Astrocyte (in vitro differentiated cells and primary cell): Measurements from ENCODE around the gene PAFAH1B2. TPM values are rescaled to one million over a fixed set of nuclear protein-coding genes. Genes with fewer than 3 reads are reported as not detected.

Experiments
- DNase-seq: peaks from one replicate; pipeline ENCODE4 v3.0.0-alpha.2; 2010; ENCODE audit warnings: low read depth
- FAIRE-seq: peaks from 2 replicates; lab custom pipeline; 2011; peaks lifted over from hg19 to GRCh38; lab: Jason Lieb, UNC
- H2AFZ ChIP-seq: 2 replicates; pipeline ENCODE4 v1.6.0; 2012; ENCODE audit warnings: low read depth, low read length, inconsistent platforms
- H3K27ac ChIP-seq: 2 replicates; pipeline ENCODE4 v1.5.1; 2011; ENCODE audit warnings: low read depth, low read length, inconsistent platforms
- H3K27me3 ChIP-seq: 2 replicates; pipeline ENCODE4 v1.6.0; 2011; ENCODE audit warnings: low read length, inconsistent platforms; ENCODE audit not compliant: insufficient read depth
- H3K36me3 ChIP-seq: 2 replicates; pipeline ENCODE4 v1.5.1; 2011; ENCODE audit warnings: low read length, inconsistent platforms; ENCODE audit not compliant: insufficient read depth
- H3K4me1 ChIP-seq: 2 replicates; pipeline ENCODE4 v1.5.1; 2011; ENCODE audit warnings: low read length, inconsistent platforms; ENCODE audit not compliant: insufficient read depth
- H3K4me2 ChIP-seq: 2 replicates; pipeline ENCODE4 v1.6.0; 2012; ENCODE audit warnings: low read length, inconsistent platforms
- H3K4me3 ChIP-seq: 2 replicates; pipeline ENCODE4 v1.5.1; 2011; ENCODE audit warnings: low read depth, mild to moderate bottlenecking, low read length, inconsistent platforms; ENCODE audit not compliant: insufficient read depth
- H3K79me2 ChIP-seq: 2 replicates; pipeline ENCODE4 v1.6.0; 2012; ENCODE audit warnings: mild to moderate bottlenecking, low read length, inconsistent platforms; ENCODE audit not compliant: insufficient read depth
- H3K9ac ChIP-seq: 2 replicates; pipeline ENCODE4 v1.6.0; 2012; ENCODE audit warnings: mild to moderate bottlenecking, low read length, inconsistent platforms
- H3K9me3 ChIP-seq: 2 replicates; pipeline ENCODE4 v1.5.1; 2012; ENCODE audit warnings: low read depth, mild to moderate bottlenecking, low read length, inconsistent platforms; ENCODE audit not compliant: insufficient read depth
- H4K20me1 ChIP-seq: 2 replicates; pipeline ENCODE4 v1.6.0; 2012; ENCODE audit warnings: low read length, inconsistent platforms; ENCODE audit not compliant: insufficient read depth
- H3K27ac Mint-ChIP-seq: one replicate; pipeline ENCODE4 v1.8.0; 2021; ENCODE audit warnings: mild to moderate bottlenecking, mixed read lengths; ENCODE audit not compliant: unreplicated experiment
- H3K27me3 Mint-ChIP-seq: one replicate; pipeline ENCODE4 v1.8.0; 2021; ENCODE audit warnings: low read depth, mixed read lengths; ENCODE audit not compliant: unreplicated experiment
- H3K36me3 Mint-ChIP-seq: one replicate; pipeline ENCODE4 v1.8.0; 2021; ENCODE audit warnings: low read depth, mixed read lengths; ENCODE audit not compliant: unreplicated experiment
- H3K4me1 Mint-ChIP-seq: one replicate; pipeline ENCODE4 v1.8.0; 2021; ENCODE audit warnings: low read depth, mixed read lengths; ENCODE audit not compliant: unreplicated experiment
- H3K4me3 Mint-ChIP-seq: one replicate; pipeline ENCODE4 v1.8.0; 2021; ENCODE audit warnings: mild to moderate bottlenecking, moderate library complexity, mixed read lengths; ENCODE audit not compliant: unreplicated experiment
- H3K9me3 Mint-ChIP-seq: one replicate; pipeline ENCODE4 v1.8.0; 2021; ENCODE audit warnings: mild to moderate bottlenecking, mixed read lengths; ENCODE audit not compliant: unreplicated experiment
- EZH2 ChIP-seq: IDR thresholded peaks from 2 replicates; pipeline ENCODE4 v1.6.1; 2012; ENCODE audit warnings: mild to moderate bottlenecking, low read length, inconsistent platforms; ENCODE audit not compliant: insufficient read depth
- total RNA-seq: library from RNA; stranded (reverse); gene quantifications from 2 replicates; pipeline ENCODE4 v1.2.1, GENCODE V29; 2021
- TF ChIP-seq, protein P1 (sequence below): IDR thresholded peaks from 2 replicates; pipeline ENCODE4 v1.5.1; 2011; ENCODE audit warnings: low read depth, mild to moderate bottlenecking, inconsistent platforms, low read length, moderate library complexity; ENCODE audit not compliant: insufficient read depth

PAFAH1B2 gene
- total RNA-seq, 1 donor from 2014 or later: 142 TPM

GRCh38 chr11:117223741-117224689 is 79.9 kb downstream of the PAFAH1B2 start:
- no peak overlapping the region for H2AFZ ChIP-seq
- TF ChIP-seq EZH2: no peak
- TF ChIP-seq, protein P1, sequence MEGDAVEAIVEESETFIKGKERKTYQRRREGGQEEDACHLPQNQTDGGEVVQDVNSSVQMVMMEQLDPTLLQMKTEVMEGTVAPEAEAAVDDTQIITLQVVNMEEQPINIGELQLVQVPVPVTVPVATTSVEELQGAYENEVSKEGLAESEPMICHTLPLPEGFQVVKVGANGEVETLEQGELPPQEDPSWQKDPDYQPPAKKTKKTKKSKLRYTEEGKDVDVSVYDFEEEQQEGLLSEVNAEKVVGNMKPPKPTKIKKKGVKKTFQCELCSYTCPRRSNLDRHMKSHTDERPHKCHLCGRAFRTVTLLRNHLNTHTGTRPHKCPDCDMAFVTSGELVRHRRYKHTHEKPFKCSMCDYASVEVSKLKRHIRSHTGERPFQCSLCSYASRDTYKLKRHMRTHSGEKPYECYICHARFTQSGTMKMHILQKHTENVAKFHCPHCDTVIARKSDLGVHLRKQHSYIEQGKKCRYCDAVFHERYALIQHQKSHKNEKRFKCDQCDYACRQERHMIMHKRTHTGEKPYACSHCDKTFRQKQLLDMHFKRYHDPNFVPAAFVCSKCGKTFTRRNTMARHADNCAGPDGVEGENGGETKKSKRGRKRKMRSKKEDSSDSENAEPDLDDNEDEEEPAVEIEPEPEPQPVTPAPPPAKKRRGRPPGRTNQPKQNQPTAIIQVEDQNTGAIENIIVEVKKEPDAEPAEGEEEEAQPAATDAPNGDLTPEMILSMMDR: no peak
- no peaks in the 10 kb centered on the region for H3K9me3 ChIP-seq
- H3K27ac ChIP-seq: no peak overlapping the region
- H3K27me3 ChIP-seq: no peaks in the 10 kb centered on the region
- H3K4me3 Mint-ChIP-seq: no peak overlapping the region
- peaks cover 11% of the 10 kb centered on the region for H3K4me1 ChIP-seq
- H3K9ac ChIP-seq: no peak overlapping the region
- peaks cover 46% of the 10 kb centered on the region for H3K36me3 ChIP-seq
- H3K4me1 Mint-ChIP-seq: peaks cover 2% of the 10 kb centered on the region
- H3K79me2 ChIP-seq: peaks cover 3% of the 10 kb centered on the region
- peaks cover 21% of the 10 kb centered on the region for H4K20me1 ChIP-seq
- no peaks in the 10 kb centered on the region for H3K27me3 Mint-ChIP-seq
- DNase-seq (no peak), FAIRE-seq (no peak)
- H3K27ac Mint-ChIP-seq: no peak overlapping the region
- H3K9me3 Mint-ChIP-seq: peaks cover 1% of the 10 kb centered on the region
- peaks cover 29% of the 10 kb centered on the region for H3K36me3 Mint-ChIP-seq
- no peak overlapping the region for H3K4me3 ChIP-seq
- no peak overlapping the region for H3K4me2 ChIP-seq

- Histone ChIP-seq H3K27ac (no peak overlapping the region), H3K36me3 (peaks cover 47% of the 10 kb centered on the region), H4K20me1 (peaks cover 37% of the 10 kb centered on the region), H3K27me3 (no peaks in the 10 kb centered on the region), H3K4me2 (no peak overlapping the region), H3K9me3 (no peaks in the 10 kb centered on the region), H3K9ac (no peak overlapping the region), H3K4me1 (peaks cover 15% of the 10 kb centered on the region), H2AFZ (no peak overlapping the region), H3K4me3 (no peak overlapping the region), H3K79me2 (peaks cover 20% of the 10 kb centered on the region)
- H3K36me3 Mint-ChIP-seq: peaks cover 31% of the 10 kb centered on the region
- DNase-seq: no peak
- H3K27ac Mint-ChIP-seq: no peak overlapping the region
- TF ChIP-seq, protein P1: no peak
- TF ChIP-seq EZH2: no peak
- no peak overlapping the region for H3K4me3 Mint-ChIP-seq
- FAIRE-seq: no peak
- H3K9me3 Mint-ChIP-seq: no peaks in the 10 kb centered on the region
- no peaks in the 10 kb centered on the region for H3K27me3 Mint-ChIP-seq
- peaks cover 11% of the 10 kb centered on the region for H3K4me1 Mint-ChIP-seq
Observed at GRCh38 chr11:117225553-117226170, 81.6 kb downstream of the PAFAH1B2 start.

Other genes starting within 250 kb of the PAFAH1B2 start
- gene SIK3, start 45.9 kb upstream of the PAFAH1B2 start, total RNA-seq: 31.8 and 34.4 TPM in 2 replicates
- 54.8 and 55.8 TPM in 2 replicates for gene SIDT2, start 34.5 kb downstream of the PAFAH1B2 start, total RNA-seq
- gene TAGLN, start 55.1 kb downstream of the PAFAH1B2 start, total RNA-seq: 3,676 and 4,004 TPM in 2 replicates
- gene PCSK7, start 87.8 kb downstream of the PAFAH1B2 start, total RNA-seq: 43.6 and 53.3 TPM in 2 replicates
- 20.7 and 23.6 TPM in 2 replicates for gene RNF214, start 88.4 kb downstream of the PAFAH1B2 start, total RNA-seq
- 6.7 and 6.8 TPM in 2 replicates for gene BACE1-AS, start 147.1 kb downstream of the PAFAH1B2 start, total RNA-seq
- gene BACE1, start 172.0 kb downstream of the PAFAH1B2 start, total RNA-seq: 32.6 and 37.2 TPM in 2 replicates
- 36.1 and 40.5 TPM in 2 replicates for gene CEP164, start 183.6 kb downstream of the PAFAH1B2 start, total RNA-seq